Upper lobe of left lung (tissue), 6 donors: ENCODE measurements around the gene SLC51B. TPM values are rescaled to one million over a fixed set of nuclear protein-coding genes. Genes with fewer than 3 reads are reported as not detected.

Source experiments
- ATAC-seq, 2 donors: fragments of 200-7000 bp; cut with Tn5 transposase; one replicate each; pipeline ENCODE4 v1.9.1; 2022; ENCODE audit warnings: mild to moderate bottlenecking in 2 of 2, moderate library complexity in 2 of 2; ENCODE audit not compliant: low FRiP score in 2 of 2
- DNase-seq, 2 donors: peaks; one replicate each; pipeline ENCODE4 v3.0.0-alpha.2; 2019 to 2020
- H3K27ac ChIP-seq, 4 donors: fragments of 200-600 bp; sonication (generic); one replicate each; pipeline ENCODE4 v1.5.1; 2016 to 2019
- H3K27me3 ChIP-seq, 4 donors: fragments of 200-600 bp; sonication (generic); one replicate each; pipeline ENCODE4 v1.5.1; 2017 to 2019
- H3K36me3 ChIP-seq, 4 donors: fragments of 200-600 bp; sonication (generic); one replicate each; pipeline ENCODE4 v1.5.1; 2016 to 2019
- H3K4me1 ChIP-seq, 4 donors: fragments of 200-600 bp; sonication (generic); one replicate each; pipeline ENCODE4 v1.5.1; 2018 to 2019
- H3K4me3 ChIP-seq, 4 donors: fragments of 200-600 bp; sonication (generic); one replicate each; pipeline ENCODE4 v1.5.1; 2017 to 2019; ENCODE audit warnings: mild to moderate bottlenecking in 2 of 4, moderate library complexity in 1 of 4
- H3K9me3 ChIP-seq, 4 donors: fragments of 200-600 bp; sonication (generic); one replicate each; pipeline ENCODE4 v1.5.1; 2018 to 2019
- CTCF ChIP-seq, 6 experiments: fragments of 450-650 bp in 4 of 6; fragments of 200-600 bp in 2 of 6; sonication (generic) in 2 of 6; IDR thresholded peaks; one replicate each; pipeline ENCODE4 v1.5.1; 2016 to 2019; ENCODE audit warnings: antibody characterized with exemption in 6 of 6
- EP300 ChIP-seq, 4 donors: sonication (generic); formaldehyde crosslinking; IDR thresholded peaks; one replicate each; pipeline ENCODE4 v1.5.1; 2017; ENCODE audit warnings: antibody characterized with exemption in 4 of 4, control low read depth in 2 of 4
- POLR2A ChIP-seq, 4 donors: fragments of 450-650 bp; IDR thresholded peaks; one replicate each; pipeline ENCODE4 v1.5.1; 2016 to 2017; ENCODE audit warnings: antibody characterized with exemption in 4 of 4, mild to moderate bottlenecking in 2 of 4
- POLR2AphosphoS5 ChIP-seq, 2 donors: sonication (generic); formaldehyde crosslinking; IDR thresholded peaks; one replicate each; pipeline ENCODE4 v1.5.1; 2017; ENCODE audit warnings: antibody characterized with exemption in 2 of 2
- WGBS, 2 donors: methylation state at CpG; one replicate each; pipeline ENCODE4 v1.1.5; 2017 to 2018; 5-methylcytosine and 5-hydroxymethylcytosine counted together
- total RNA-seq, 6 donors: library from RNA; depleted of rRNA in 4 of 6; stranded (reverse); fragments of >200 nt in 4 of 6; gene quantifications; one replicate each; pipeline versions ENCODE4 v1.1.0 to v1.2.1, GENCODE V29; 2016 to 2021
- donor health status: DM: no; HTN: no; CAD: no; lungs with moderate emphysema.
- donor health status: DM: no; HTN: yes; CAD: no; lungs with severe emphysema.

Gene SLC51B
- total RNA-seq, 6 donors from 2014 or later, result 0.69 to 6.6 (median 4.4) TPM; not detected in 2

DNA sequence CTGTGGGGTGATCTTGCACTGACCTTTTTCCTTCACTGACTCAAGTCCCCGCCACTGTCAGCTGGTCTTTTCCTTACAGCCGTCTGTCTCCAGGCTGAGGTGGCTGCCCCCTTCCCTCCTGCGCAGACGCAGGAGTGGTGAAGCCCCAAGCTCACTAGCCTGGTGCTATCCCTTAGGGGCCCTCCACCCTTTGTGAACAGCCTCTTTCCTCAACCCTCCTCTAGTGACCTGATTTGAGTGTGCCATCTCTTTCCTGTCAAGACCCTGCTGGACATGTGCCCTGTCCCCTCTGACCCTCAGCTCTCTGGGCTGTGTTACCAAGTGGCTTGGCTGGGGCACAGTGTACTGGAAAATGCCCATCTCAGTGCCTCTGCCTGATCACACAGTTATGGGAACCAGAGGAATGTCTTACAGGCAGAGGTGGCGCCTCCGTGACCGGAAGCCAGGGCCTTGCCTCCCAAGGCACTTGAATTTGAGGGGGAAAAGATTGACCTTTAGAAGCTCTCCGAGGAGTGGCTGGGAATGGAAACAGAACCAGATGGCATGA, 40.1 kb downstream of the SLC51B start:
- Histone ChIP-seq H3K27ac (peak overlapping the region; percentile 57 to 87 (median 66)), H3K9me3 (no peaks in the 10 kb centered on the region), H3K4me3 (no peak overlapping the region), H3K36me3 (no peaks in the 10 kb centered on the region), H3K27me3 (no peaks in the 10 kb centered on the region), H3K4me1 (peaks cover 57 to 83% (median 73%) of the 10 kb centered on the region in 4 donors)
- TF ChIP-seq EP300 (IDR thresholded peaks at IDR 0.05) (peak in 1 of 4 donors; percentile 14), POLR2A (IDR thresholded peaks at IDR 0.05) (no peak), POLR2AphosphoS5 (IDR thresholded peaks at IDR 0.05) (peak in 1 of 2 donors; percentile 52)
- DNase-seq, result peak in 1 of 2 donors; percentile 66
- ATAC-seq, result no peak
- WGBS, 2 donors, result 74 to 79% methylated on average over 8 of the region's 8 CpGs

DNA sequence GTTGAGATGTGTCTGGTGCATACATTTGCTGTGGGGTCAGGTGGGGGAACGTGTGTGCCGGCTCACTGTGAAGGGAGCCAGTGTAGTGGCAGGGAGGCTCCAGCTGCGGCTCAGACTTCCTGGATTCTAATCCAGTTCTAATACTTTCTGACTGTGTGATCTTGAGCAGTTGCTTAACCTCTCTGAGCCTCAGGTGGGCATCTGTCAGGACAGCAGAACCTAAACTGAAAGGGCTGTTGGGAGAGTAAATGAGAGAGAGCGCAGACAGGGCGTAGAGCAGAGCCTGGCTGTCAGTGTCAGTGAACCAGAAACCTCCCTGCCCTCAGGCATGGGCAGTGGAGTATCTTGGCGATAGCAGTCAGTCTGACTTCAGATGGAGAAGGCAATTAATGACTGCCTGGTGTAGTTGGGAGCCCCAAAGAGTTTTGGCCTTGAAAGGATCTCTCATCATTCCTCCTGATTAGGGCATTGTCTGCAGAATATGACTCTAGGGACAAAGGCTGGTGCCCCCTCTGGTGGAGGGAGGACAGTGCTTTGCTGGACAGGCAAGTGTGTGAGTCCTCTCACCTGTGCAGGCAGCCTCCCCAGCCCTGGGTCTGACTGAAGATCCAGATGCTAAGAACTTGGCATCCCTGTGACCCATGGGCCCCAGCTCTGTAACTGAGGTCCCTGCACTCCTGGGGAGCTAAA, 40.9 kb downstream of the SLC51B start:
- WGBS, 2 donors, result 80 to 91% methylated on average over 6 of the region's 6 CpGs
- Histone ChIP-seq H3K4me1 (peaks cover 55 to 80% (median 73%) of the 10 kb centered on the region in 4 donors), H3K27me3 (no peaks in the 10 kb centered on the region), H3K36me3 (no peaks in the 10 kb centered on the region), H3K27ac (peak overlapping the region in 3 of 4 donors; percentile 74 to 87 (median 77)), H3K9me3 (no peaks in the 10 kb centered on the region), H3K4me3 (no peak overlapping the region)
- DNase-seq, result no peak
- TF ChIP-seq EP300 (IDR thresholded peaks at IDR 0.05) (no peak), CTCF (IDR thresholded peaks at IDR 0.05) (peak in 3 of 6 experiments; percentile 11 to 24 (median 15)), POLR2A (IDR thresholded peaks at IDR 0.05) (no peak), POLR2AphosphoS5 (IDR thresholded peaks at IDR 0.05) (no peak)
- ATAC-seq, result no peak

DNA sequence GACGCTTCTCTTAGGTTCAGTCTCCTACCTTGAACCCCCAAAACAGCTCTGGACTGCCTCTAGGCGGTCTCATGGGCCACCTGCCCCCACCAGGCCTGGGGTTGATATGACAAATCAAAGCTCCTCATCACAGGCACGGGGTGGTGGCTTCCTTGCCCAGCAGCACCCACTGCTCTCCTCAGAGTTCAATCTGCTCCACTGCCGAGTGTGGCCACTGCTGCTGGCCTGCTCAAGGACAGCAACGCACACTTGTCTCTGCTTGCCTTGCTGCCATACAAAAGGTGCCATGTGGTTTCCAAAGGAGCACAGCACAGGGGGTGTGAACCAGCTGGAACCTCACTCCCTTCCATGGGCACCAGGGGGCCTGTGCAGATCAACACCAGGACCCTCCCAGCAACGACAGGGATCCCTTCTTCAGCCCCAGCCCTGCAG, 41.5 kb downstream of the SLC51B start:
- TF ChIP-seq EP300 (IDR thresholded peaks at IDR 0.05) (no peak), POLR2AphosphoS5 (IDR thresholded peaks at IDR 0.05) (no peak), CTCF (IDR thresholded peaks at IDR 0.05) (peak in 2 of 6 experiments; percentile 6 to 7), POLR2A (IDR thresholded peaks at IDR 0.05) (no peak)
- Histone ChIP-seq H3K36me3 (no peaks in the 10 kb centered on the region), H3K4me1 (peaks cover 50 to 75% (median 70%) of the 10 kb centered on the region in 4 donors), H3K9me3 (no peaks in the 10 kb centered on the region), H3K27me3 (no peaks in the 10 kb centered on the region), H3K4me3 (no peak overlapping the region), H3K27ac (peak overlapping the region in 3 of 4 donors; percentile 74 to 87 (median 77))
- no peak for DNase-seq
- 0 to 71% methylated on average over 1 to 6 of the region's 6 CpGs for WGBS, 2 donors
- ATAC-seq, result no peak

DNA sequence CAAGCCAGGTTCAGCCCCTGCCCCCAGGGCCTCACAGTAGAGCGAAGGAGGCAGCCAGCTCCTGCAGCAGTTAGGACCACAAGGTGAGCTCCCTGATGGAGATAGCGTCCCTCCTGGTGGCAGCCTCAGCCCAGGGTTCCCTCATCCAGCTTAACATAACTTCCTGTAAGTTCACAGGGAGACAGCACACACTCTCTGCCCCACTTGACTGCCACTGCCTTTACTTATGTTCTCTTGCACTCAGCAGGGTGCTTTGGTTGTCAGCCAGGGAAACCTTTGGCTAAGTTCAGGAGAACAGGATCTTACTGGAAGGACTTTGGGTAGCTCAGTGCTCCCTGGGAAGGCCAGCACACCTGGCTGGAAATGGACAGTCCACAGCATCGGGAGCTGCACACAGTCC, 42.2 kb downstream of the SLC51B start:
- TF ChIP-seq POLR2AphosphoS5 (IDR thresholded peaks at IDR 0.05) (peak in 1 of 2 donors; percentile 10), CTCF (IDR thresholded peaks at IDR 0.05) (no peak), EP300 (IDR thresholded peaks at IDR 0.05) (peak in 1 of 4 donors; percentile 18), POLR2A (IDR thresholded peaks at IDR 0.05) (no peak)
- Histone ChIP-seq H3K4me1 (peaks cover 42 to 68% (median 63%) of the 10 kb centered on the region in 4 donors), H3K36me3 (no peaks in the 10 kb centered on the region), H3K9me3 (no peaks in the 10 kb centered on the region), H3K27me3 (no peaks in the 10 kb centered on the region), H3K4me3 (no peak overlapping the region), H3K27ac (peak overlapping the region; percentile 74 to 87 (median 76))
- 60 to 88% methylated on average over 1 to 3 of the region's 3 CpGs for WGBS, 2 donors
- ATAC-seq (peak in 1 of 2 donors; percentile 6), DNase-seq (peak in 1 of 2 donors; percentile 83)

- H3K36me3 ChIP-seq, result no peaks in the 10 kb centered on the region
- no peak for TF ChIP-seq POLR2AphosphoS5 (IDR thresholded peaks at IDR 0.05)
- no peak for TF ChIP-seq POLR2A (IDR thresholded peaks at IDR 0.05)
- TF ChIP-seq CTCF (IDR thresholded peaks at IDR 0.05), result no peak
- no peak for TF ChIP-seq EP300 (IDR thresholded peaks at IDR 0.05)
- H3K9me3 ChIP-seq, result no peaks in the 10 kb centered on the region
- H3K4me3 ChIP-seq, result no peak overlapping the region
- 51 to 54% methylated on average over 12 to 13 of the region's 13 CpGs for WGBS, 2 donors
- peak overlapping the region; percentile 74 to 87 (median 76) for H3K27ac ChIP-seq
- ATAC-seq, result peak; percentile 13 to 60
- peaks cover 37 to 62% (median 56%) of the 10 kb centered on the region in 4 donors for H3K4me1 ChIP-seq
- H3K27me3 ChIP-seq, result no peaks in the 10 kb centered on the region
- DNase-seq, result peak; percentile 51 to 78
Observed at GRCh38 chr15:65087873-65088642, 42.9 kb downstream of the SLC51B start.
